ENCODE data around the gene AUNIP. TPM values are rescaled to one million over a fixed set of nuclear protein-coding genes. Genes with fewer than 3 reads are reported as not detected.

The AUNIP gene
- total and polyA plus RNA-seq, 9 donors = 0.23 to 0.75 (median 0.44) TPM; not detected in 1

DNA sequence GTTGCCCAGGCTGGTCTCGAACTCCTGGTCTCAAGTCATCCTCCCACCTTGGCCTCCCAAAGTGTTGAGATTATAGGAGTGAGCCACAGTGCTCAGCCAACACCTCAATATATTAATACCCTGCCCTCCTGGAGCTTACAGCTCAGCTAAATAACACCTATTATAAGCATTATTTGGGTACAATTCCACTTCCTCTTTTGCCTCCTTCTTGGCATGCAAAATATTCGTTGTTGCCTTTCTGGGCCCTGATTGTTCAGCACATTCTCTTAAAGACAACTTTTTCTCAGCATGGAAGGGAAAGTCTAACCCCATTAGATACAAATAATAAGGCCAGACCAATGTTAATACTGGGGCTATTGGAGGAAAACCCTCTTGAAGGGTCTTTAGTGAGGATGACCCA lies 13.5 kb upstream of the AUNIP start:
- H3K4me3 ChIP-seq = no peak overlapping the region
- no peak for DNase-seq
- peaks cover 33% of the 10 kb centered on the region for H3K4me1 ChIP-seq (ENCODE audit: insufficient read depth)
- intact Hi-C loops (cut with DNase I) = loop anchor here in 2 of 4 donors (10.0 kb wide), 1 partner anchor 48 kb away; no protein-coding TSS in a partner anchor
- WGBS, 3 donors = 23 to 43% (median 29%) methylated on average over 2 of the region's 2 CpGs
- H3K36me3 ChIP-seq = no peaks in the 10 kb centered on the region
- no peaks in the 10 kb centered on the region for H3K27me3 ChIP-seq
- peak overlapping the region in 1 of 2 donors; percentile 97 for H3K27ac ChIP-seq
- no peaks in the 10 kb centered on the region for H3K9me3 ChIP-seq
- TF ChIP-seq CTCF (IDR thresholded peaks at IDR 0.05) (no peak), EP300 (IDR thresholded peaks at IDR 0.05) (no peak), POLR2A (IDR thresholded peaks at IDR 0.05) (no peak)

DNA sequence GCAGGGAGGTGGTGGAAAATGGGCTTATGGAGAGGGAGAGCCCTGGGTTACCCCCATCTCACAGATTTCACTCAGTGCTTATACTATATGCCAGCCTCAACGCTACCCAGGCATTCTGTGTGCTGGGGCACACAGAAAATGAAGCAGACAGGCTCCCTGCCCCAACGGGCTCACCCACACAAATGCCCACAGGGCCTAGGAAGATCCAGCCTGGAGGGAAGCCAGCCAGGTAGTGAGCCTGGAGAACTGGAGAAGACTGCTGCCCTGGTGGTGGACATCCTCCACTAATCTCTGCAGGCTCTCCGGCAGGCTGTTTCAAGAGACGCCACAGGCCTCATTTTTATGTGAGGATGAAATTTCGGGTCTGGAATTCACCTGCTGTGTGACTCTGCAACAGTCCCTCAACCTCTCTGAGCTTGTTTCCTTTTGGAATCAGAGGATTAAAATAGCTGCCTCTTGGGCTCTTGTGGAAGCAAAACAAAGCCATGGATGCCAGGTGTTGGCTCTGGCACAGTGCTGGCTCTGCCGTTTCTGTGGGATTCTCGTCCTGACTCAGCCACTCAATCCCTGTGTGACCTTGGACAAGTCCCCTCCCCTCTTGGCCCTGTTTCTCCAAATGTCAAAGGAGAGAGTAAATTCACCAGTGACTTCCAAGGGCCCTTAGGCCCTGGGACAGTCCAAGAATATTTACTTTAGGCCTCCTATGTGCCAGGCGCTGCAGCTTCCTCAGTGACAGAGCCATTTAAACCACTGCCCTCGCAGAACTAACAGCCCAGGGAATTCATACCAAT lies 12.6 kb upstream of the AUNIP start:
- H3K27me3 ChIP-seq = no peaks in the 10 kb centered on the region
- H3K9me3 ChIP-seq = no peaks in the 10 kb centered on the region
- no peaks in the 10 kb centered on the region for H3K36me3 ChIP-seq
- peak; percentile 31 to 64 (median 45) for DNase-seq
- 36 to 53% (median 38%) methylated on average over 9 of the region's 9 CpGs for WGBS, 3 donors
- H3K4me1 ChIP-seq (ENCODE audit: insufficient read depth) = peaks cover 33% of the 10 kb centered on the region
- H3K27ac ChIP-seq = peak overlapping the region; percentile 51 to 72
- intact Hi-C loops (cut with DNase I) = loop anchor here in 2 of 4 donors (10.0 kb wide), 1 partner anchor 47 kb away; no protein-coding TSS in a partner anchor
- no peak overlapping the region for H3K4me3 ChIP-seq
- TF ChIP-seq EP300 (IDR thresholded peaks at IDR 0.05) (no peak), CTCF (IDR thresholded peaks at IDR 0.05) (no peak), POLR2A (IDR thresholded peaks at IDR 0.05) (no peak)

DNA sequence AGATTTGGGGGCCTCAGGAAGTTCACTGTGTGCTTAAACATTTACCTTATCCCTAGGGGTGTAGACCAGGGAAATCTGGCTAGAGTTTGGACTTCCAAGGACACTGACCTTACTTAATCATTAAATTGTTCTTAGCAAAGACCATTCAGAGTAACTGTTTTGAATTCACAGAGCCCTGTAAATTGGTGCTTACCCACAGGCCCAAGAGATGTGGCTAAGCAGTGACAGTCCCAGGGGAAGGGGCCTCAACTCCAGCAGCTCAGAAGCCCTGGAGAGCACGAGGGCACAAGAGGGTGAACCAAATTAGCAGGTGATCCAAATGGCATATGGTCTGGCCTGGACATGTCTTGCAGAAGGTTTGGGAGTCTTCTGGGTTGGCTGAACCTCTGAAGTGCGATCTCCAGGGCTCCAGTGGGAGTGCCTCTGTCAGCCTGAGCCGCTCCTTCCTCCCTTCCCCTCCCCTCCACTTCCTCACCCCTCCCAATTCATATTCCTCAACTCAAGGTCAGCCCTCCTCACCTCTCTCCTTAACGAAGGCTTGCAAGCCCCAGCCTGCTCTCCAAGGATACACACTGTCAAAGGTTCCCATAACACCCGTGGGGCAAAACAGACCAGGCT lies 11.9 kb upstream of the AUNIP start:
- H3K27ac ChIP-seq = peak overlapping the region; percentile 51 to 72
- H3K4me1 ChIP-seq (ENCODE audit: insufficient read depth) = peaks cover 32% of the 10 kb centered on the region
- TF ChIP-seq CTCF (IDR thresholded peaks at IDR 0.05) = no peak
- TF ChIP-seq EP300 (IDR thresholded peaks at IDR 0.05) = no peak
- TF ChIP-seq POLR2A (IDR thresholded peaks at IDR 0.05) = no peak
- intact Hi-C loops (cut with DNase I) = loop anchor here in 2 of 4 donors (10.0 kb wide), 1 partner anchor 46 kb away; no protein-coding TSS in a partner anchor
- peak in 4 of 5 donors; percentile 59 to 69 (median 65) for DNase-seq
- H3K27me3 ChIP-seq = no peaks in the 10 kb centered on the region
- 3 to 10% (median 8%) methylated on average over 5 of the region's 5 CpGs for WGBS, 3 donors
- H3K36me3 ChIP-seq = no peaks in the 10 kb centered on the region
- no peak overlapping the region for H3K4me3 ChIP-seq
- no peaks in the 10 kb centered on the region for H3K9me3 ChIP-seq

- WGBS, 3 donors = 66 to 78% (median 74%) methylated on average over 1 of the region's 1 CpG
- DNase-seq = no peak
- H3K9me3 ChIP-seq = no peaks in the 10 kb centered on the region
- intact Hi-C loops (cut with DNase I) = loop anchor here in 2 of 4 donors (10.0 kb wide), 1 partner anchor 46 kb away; no protein-coding TSS in a partner anchor
- H3K4me3 ChIP-seq = no peak overlapping the region
- TF ChIP-seq POLR2A (IDR thresholded peaks at IDR 0.05) = no peak
- no peak for TF ChIP-seq EP300 (IDR thresholded peaks at IDR 0.05)
- no peak for TF ChIP-seq CTCF (IDR thresholded peaks at IDR 0.05)
- peak overlapping the region in 1 of 2 donors; percentile 72 for H3K27ac ChIP-seq
- H3K4me1 ChIP-seq (ENCODE audit: insufficient read depth) = peaks cover 31% of the 10 kb centered on the region
- no peaks in the 10 kb centered on the region for H3K36me3 ChIP-seq
- H3K27me3 ChIP-seq = no peaks in the 10 kb centered on the region
Observed at GRCh38 chr1:25870614-25871013, 11.4 kb upstream of the AUNIP start.

All from ovary (tissue), 9 donors.